MM.1S (cell line): ENCODE results near the gene KIRREL1.

ENCODE experiments used
- DNase-seq: peaks from one replicate; pipeline ENCODE4 v3.0.0-alpha.2; 2015
- H2AFZ ChIP-seq: fragments of 300-600 bp; sonication (generic); 2 replicates; pipeline ENCODE4 v1.6.0; 2016; ENCODE audit warnings: antibody characterized with exemption, low read length
- H3F3A ChIP-seq: fragments of 300-600 bp; sonication (generic); 2 replicates; pipeline ENCODE4 v1.6.1; 2016; ENCODE audit warnings: mild to moderate bottlenecking, antibody characterized with exemption, low read length, moderate library complexity, mixed read lengths; ENCODE audit not compliant: insufficient read depth
- H3K27ac ChIP-seq: fragments of 300-600 bp; sonication (generic); 2 replicates; pipeline ENCODE4 v1.5.1; 2016; ENCODE audit warnings: mild to moderate bottlenecking, low read length
- H3K27me3 ChIP-seq: fragments of 300-600 bp; sonication (generic); replicated peaks from 2 replicates; pipeline ENCODE4 v1.6.0; 2016; ENCODE audit warnings: low read length; ENCODE audit not compliant: insufficient read depth
- H3K36me3 ChIP-seq: fragments of 300-600 bp; sonication (generic); replicated peaks from 2 replicates; pipeline ENCODE4 v1.6.1; 2016; ENCODE audit warnings: mild to moderate bottlenecking, low read length, mixed read lengths; ENCODE audit not compliant: insufficient read depth
- H3K4me1 ChIP-seq: fragments of 300-600 bp; sonication (generic); 2 replicates; pipeline ENCODE4 v1.6.1; 2016; ENCODE audit warnings: low read length, mixed read lengths
- H3K4me2 ChIP-seq: fragments of 300-600 bp; sonication (generic); 2 replicates; pipeline ENCODE4 v1.6.0; 2016; ENCODE audit warnings: low read depth, low read length
- H3K4me3 ChIP-seq: fragments of 300-600 bp; sonication (generic); 2 replicates; pipeline ENCODE4 v1.5.1; 2016; ENCODE audit warnings: low read length, mixed read lengths
- H3K79me2 ChIP-seq: fragments of 300-600 bp; sonication (generic); 2 replicates; pipeline ENCODE4 v1.6.1; 2016; ENCODE audit warnings: mixed run types, low read length, mixed read lengths
- H3K9ac ChIP-seq: fragments of 300-600 bp; sonication (generic); 2 replicates; pipeline ENCODE4 v1.6.1; 2016; ENCODE audit warnings: low read length, mixed read lengths
- H3K9me2 ChIP-seq: fragments of 300-600 bp; sonication (generic); replicated peaks from 2 replicates; pipeline ENCODE4 v1.6.1; 2016; ENCODE audit warnings: mild to moderate bottlenecking, low read length, mixed read lengths; ENCODE audit not compliant: insufficient read depth
- H3K9me3 ChIP-seq: fragments of 300-600 bp; sonication (generic); replicated peaks from 2 replicates; pipeline ENCODE4 v1.6.1; 2016; ENCODE audit warnings: mild to moderate bottlenecking, low read length, mixed read lengths; ENCODE audit not compliant: insufficient read depth
- H4K20me1 ChIP-seq: fragments of 300-600 bp; sonication (generic); 2 replicates; pipeline ENCODE4 v1.6.1; 2016; ENCODE audit warnings: mild to moderate bottlenecking, low read length, moderate library complexity, mixed read lengths; ENCODE audit not compliant: insufficient read depth
- EZH2 ChIP-seq: fragments of 300-600 bp; sonication (generic); optimal IDR thresholded peaks from 2 replicates; pipeline ENCODE3; 2017; ENCODE audit warnings: low read depth, mild to moderate bottlenecking, antibody characterized with exemption, low read length, mixed read lengths
- EZH2phosphoT487 ChIP-seq: fragments of 300-600 bp; sonication (generic); IDR thresholded peaks from 2 replicates; pipeline ENCODE4 v1.6.1; 2018; ENCODE audit warnings: antibody characterized with exemption, low read length
- TF ChIP-seq, protein P1 (sequence below): fragments of 300-600 bp; sonication (generic); IDR thresholded peaks from 2 replicates; pipeline ENCODE4 v1.5.1; 2016; ENCODE audit warnings: antibody characterized with exemption, low read length, mixed read lengths

The KIRREL1 gene

DNA sequence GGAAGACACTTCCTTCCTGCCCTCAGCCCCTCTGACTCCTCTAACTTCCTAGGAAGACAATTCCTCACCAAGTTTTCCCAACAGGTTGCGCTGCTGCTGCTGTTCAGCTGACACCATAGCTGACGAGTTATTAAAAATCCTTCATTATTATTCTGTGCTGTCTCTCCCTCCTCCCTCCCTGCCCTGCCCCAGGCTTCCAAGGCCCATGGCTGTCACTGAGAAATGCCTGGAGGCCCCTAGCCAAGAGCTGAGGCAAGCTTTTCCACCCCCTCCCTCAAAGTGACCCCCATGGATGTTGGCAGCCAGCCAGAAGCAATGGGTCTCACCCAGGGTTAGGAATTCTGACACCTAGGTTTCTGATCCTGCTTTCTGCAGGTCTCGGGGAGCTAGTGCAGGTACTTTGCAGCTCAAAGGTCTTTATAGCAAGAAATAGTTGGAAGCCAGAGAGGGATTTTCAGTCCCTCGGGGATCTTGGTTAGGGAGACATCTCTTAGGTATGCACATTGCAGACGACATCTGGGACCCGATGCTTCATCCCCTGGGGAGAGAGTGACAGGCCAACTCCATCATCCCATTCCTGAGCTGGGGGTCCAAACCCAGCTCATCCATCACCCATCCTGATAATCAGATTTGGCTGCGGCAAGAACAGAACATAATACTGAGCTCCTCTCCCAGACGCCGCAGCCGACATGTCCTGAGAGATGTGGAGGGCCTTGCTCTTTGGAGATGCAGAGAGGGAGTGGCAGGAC lies 65.0 kb downstream of the KIRREL1 start:
- no peak overlapping the region for H3K9ac ChIP-seq
- H3K4me1 ChIP-seq, result no peaks in the 10 kb centered on the region
- TF ChIP-seq EZH2phosphoT487 (no peak), EZH2 (no peak)
- TF ChIP-seq, protein P1, sequence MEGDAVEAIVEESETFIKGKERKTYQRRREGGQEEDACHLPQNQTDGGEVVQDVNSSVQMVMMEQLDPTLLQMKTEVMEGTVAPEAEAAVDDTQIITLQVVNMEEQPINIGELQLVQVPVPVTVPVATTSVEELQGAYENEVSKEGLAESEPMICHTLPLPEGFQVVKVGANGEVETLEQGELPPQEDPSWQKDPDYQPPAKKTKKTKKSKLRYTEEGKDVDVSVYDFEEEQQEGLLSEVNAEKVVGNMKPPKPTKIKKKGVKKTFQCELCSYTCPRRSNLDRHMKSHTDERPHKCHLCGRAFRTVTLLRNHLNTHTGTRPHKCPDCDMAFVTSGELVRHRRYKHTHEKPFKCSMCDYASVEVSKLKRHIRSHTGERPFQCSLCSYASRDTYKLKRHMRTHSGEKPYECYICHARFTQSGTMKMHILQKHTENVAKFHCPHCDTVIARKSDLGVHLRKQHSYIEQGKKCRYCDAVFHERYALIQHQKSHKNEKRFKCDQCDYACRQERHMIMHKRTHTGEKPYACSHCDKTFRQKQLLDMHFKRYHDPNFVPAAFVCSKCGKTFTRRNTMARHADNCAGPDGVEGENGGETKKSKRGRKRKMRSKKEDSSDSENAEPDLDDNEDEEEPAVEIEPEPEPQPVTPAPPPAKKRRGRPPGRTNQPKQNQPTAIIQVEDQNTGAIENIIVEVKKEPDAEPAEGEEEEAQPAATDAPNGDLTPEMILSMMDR, result no peak
- H3K4me2 ChIP-seq, result no peak overlapping the region
- no peaks in the 10 kb centered on the region for H3K9me3 ChIP-seq
- H4K20me1 ChIP-seq, result no peaks in the 10 kb centered on the region
- no peaks in the 10 kb centered on the region for H3K79me2 ChIP-seq
- no peaks in the 10 kb centered on the region for H3K9me2 ChIP-seq
- H3F3A ChIP-seq, result no peaks in the 10 kb centered on the region
- no peak overlapping the region for H3K4me3 ChIP-seq
- no peak overlapping the region for H2AFZ ChIP-seq
- no peak overlapping the region for H3K27ac ChIP-seq
- peaks cover 4% of the 10 kb centered on the region; the same call in 1 of the 2 replicates for H3K27me3 ChIP-seq
- no peak for DNase-seq
- no peaks in the 10 kb centered on the region for H3K36me3 ChIP-seq

DNA sequence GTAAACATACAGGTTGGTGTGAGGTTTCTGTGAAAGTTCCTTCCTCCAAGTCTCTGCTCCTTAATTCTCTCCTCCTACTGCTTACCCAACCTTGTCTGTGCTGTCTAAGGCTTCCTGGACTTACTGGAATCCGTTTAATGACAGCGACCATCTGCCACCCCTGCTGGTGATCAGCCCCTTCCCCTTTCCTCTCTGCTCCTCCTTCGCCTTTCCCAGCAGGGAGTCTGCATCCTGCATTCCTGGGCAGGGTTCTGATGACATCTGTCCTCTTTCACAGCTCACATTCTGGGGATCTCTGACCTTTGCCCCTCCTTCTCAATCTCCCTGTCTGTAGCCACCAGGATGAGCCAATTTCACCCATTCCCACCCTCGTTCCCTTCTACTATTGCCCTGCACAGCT lies 66.5 kb downstream of the KIRREL1 start:
- Histone ChIP-seq H3K36me3 (no peaks in the 10 kb centered on the region), H3K4me3 (no peak overlapping the region), H2AFZ (no peak overlapping the region), H3K4me1 (no peaks in the 10 kb centered on the region), H3K27me3 (peaks cover 4% of the 10 kb centered on the region; the same call in 1 of the 2 replicates), H3K9me3 (no peaks in the 10 kb centered on the region), H3K9ac (no peak overlapping the region), H3K27ac (no peak overlapping the region), H3K79me2 (no peaks in the 10 kb centered on the region), H3F3A (no peaks in the 10 kb centered on the region), H4K20me1 (no peaks in the 10 kb centered on the region), H3K4me2 (no peak overlapping the region), H3K9me2 (no peaks in the 10 kb centered on the region)
- no peak for TF ChIP-seq EZH2
- TF ChIP-seq, protein P1, result no peak
- no peak for TF ChIP-seq EZH2phosphoT487
- DNase-seq, result no peak

DNA sequence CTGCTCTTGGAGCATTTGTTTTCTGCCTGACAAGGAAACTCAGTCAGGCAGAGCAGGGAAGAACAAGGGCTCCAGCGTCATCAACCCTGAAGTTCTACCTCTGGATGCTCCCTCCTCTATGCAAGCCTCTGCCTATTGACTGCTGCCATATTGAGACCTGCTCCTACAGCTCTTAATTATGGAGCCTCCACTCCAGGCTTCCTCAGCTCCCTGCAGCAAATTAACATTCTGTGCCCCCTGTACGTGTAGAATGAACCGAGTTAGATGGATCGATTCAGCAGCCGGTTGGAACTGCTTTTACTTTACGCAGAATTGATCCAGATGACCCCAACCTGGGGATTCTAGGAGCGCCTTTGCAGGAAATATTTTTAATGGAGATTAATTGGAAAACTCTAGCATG lies 68.7 kb downstream of the KIRREL1 start:
- no peak overlapping the region for H3K4me3 ChIP-seq
- no peaks in the 10 kb centered on the region for H3K79me2 ChIP-seq
- H3K27ac ChIP-seq, result no peak overlapping the region
- TF ChIP-seq EZH2, result no peak
- TF ChIP-seq, protein P1, result no peak
- no peak for TF ChIP-seq EZH2phosphoT487
- no peaks in the 10 kb centered on the region for H3K4me1 ChIP-seq
- H2AFZ ChIP-seq, result no peak overlapping the region
- H3F3A ChIP-seq, result no peaks in the 10 kb centered on the region
- H3K9me2 ChIP-seq, result no peaks in the 10 kb centered on the region
- H3K9ac ChIP-seq, result no peak overlapping the region
- no peaks in the 10 kb centered on the region for H3K36me3 ChIP-seq
- no peak for DNase-seq
- no peaks in the 10 kb centered on the region for H4K20me1 ChIP-seq
- peaks cover 4% of the 10 kb centered on the region; the same call in 1 of the 2 replicates for H3K27me3 ChIP-seq
- no peaks in the 10 kb centered on the region for H3K9me3 ChIP-seq
- no peak overlapping the region for H3K4me2 ChIP-seq
